Testis (tissue), 2 donors: ENCODE data around the gene ARTN.

Source experiments
- CTCF ChIP-seq, 3 experiments: fragments of 450-650 bp in 2 of 3; fragments of 200-600 bp in 1 of 3; sonication (generic) in 1 of 3; IDR thresholded peaks; one replicate each; pipeline ENCODE4 v1.5.1; 2016 to 2019; ENCODE audit warnings: antibody characterized with exemption in 3 of 3, mild to moderate bottlenecking in 2 of 3, moderate library complexity in 1 of 3
- POLR2A ChIP-seq: fragments of 450-650 bp; IDR thresholded peaks from one replicate; pipeline ENCODE4 v1.6.1; 2017; ENCODE audit warnings: antibody characterized with exemption, mild to moderate bottlenecking, moderate library complexity

- TF ChIP-seq CTCF (IDR thresholded peaks at IDR 0.05) (no peak), POLR2A (no peak)
These were observed 24.7 kb upstream of the ARTN start for GRCh38 chr1:43908858-43909257.
